ENCODE data around the gene OR7G1. TPM values are rescaled to one million over a fixed set of nuclear protein-coding genes. Genes with fewer than 3 reads are reported as not detected.
A peak's percentile ranks its signal among the peaks of the same experiment; 100 is the strongest.

OR7G1 gene
- total RNA-seq, 2 experiments from 2014 or later: not detected

GRCh38 chr19:9107375-9107774 lies 8.2 kb downstream of the OR7G1 start, which contains the start of gene OR7G2:
TSS of gene OR7G2 (minus strand) at chr19:9107475. CDS start at chr19:9103243, 4,232 bp downstream.
- no peaks in the 10 kb centered on the region for H3K36me3 Mint-ChIP-seq (ENCODE audit: low read depth)
- POLR2A ChIA-PET: interaction anchor here (1.3 kb wide), 1 partner anchor 211 kb away, joined by 3 read pairs; no protein-coding TSS in a partner anchor

DNA sequence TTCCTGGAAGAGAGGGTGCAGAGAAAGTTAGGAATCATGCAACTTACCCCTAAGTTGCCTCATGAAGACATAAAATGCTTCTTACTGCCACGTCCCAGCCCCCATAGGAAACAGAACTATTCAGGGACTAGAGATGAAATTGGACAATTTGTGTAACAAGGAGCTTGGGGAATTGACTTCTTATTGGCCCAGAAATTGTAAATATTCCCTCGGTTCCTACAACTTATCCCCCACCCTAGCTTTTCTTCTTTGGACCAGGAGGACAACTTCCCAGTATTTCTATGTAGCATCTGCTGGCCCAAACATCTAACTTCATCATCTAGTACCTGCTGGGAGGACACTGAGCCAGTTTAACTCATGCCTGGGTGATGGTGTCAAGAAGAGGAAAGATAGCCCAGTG lies 28.8 kb downstream of the OR7G1 start, which contains the start of gene OR1M1:
Gene OR1M1 (plus strand): TSS at position 301 of the 400 bp plus-strand sequence. CDS start 6,184 bp downstream, outside the sequence.
- no peak within 1 kb of the TSS for H3K4me3 Mint-ChIP-seq
- CTCF ChIA-PET: no interaction called here
- H3K36me3 Mint-ChIP-seq (ENCODE audit: low read depth): no peaks in the 10 kb centered on the region
- H3K27me3 Mint-ChIP-seq: peaks cover 7% of the 10 kb centered on the region
- DNase-seq (no peak), ATAC-seq (no peak)
- no peaks in the 10 kb centered on the region for H3K9me3 Mint-ChIP-seq
- intact Hi-C loops (cut with micrococcal nuclease): no loop called here
- no peak within 1 kb of the TSS for H3K27ac Mint-ChIP-seq
- POLR2A ChIA-PET: no interaction called here
- TF ChIP-seq, protein P1, sequence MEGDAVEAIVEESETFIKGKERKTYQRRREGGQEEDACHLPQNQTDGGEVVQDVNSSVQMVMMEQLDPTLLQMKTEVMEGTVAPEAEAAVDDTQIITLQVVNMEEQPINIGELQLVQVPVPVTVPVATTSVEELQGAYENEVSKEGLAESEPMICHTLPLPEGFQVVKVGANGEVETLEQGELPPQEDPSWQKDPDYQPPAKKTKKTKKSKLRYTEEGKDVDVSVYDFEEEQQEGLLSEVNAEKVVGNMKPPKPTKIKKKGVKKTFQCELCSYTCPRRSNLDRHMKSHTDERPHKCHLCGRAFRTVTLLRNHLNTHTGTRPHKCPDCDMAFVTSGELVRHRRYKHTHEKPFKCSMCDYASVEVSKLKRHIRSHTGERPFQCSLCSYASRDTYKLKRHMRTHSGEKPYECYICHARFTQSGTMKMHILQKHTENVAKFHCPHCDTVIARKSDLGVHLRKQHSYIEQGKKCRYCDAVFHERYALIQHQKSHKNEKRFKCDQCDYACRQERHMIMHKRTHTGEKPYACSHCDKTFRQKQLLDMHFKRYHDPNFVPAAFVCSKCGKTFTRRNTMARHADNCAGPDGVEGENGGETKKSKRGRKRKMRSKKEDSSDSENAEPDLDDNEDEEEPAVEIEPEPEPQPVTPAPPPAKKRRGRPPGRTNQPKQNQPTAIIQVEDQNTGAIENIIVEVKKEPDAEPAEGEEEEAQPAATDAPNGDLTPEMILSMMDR (IDR thresholded peaks at IDR 0.05): no peak
- no peaks in the 10 kb centered on the region for H3K4me1 Mint-ChIP-seq (ENCODE audit: low read depth)

More at GRCh38 chr19:9107375-9107774, 8.2 kb downstream of the OR7G1 start, which contains the start of gene OR7G2:
- Mint-ChIP-seq H3K27me3 (peaks cover 21% of the 10 kb centered on the region), H3K4me3 (no peak within 1 kb of the TSS), H3K4me1 (ENCODE audit: low read depth) (no peaks in the 10 kb centered on the region), H3K27ac (no peak within 1 kb of the TSS), H3K9me3 (no peaks in the 10 kb centered on the region)
- ATAC-seq (no peak), DNase-seq (no peak)
- CTCF ChIA-PET: no interaction called here
- intact Hi-C loops (cut with micrococcal nuclease): no loop called here
- TF ChIP-seq, protein P1 (IDR thresholded peaks at IDR 0.05): no peak

DNA sequence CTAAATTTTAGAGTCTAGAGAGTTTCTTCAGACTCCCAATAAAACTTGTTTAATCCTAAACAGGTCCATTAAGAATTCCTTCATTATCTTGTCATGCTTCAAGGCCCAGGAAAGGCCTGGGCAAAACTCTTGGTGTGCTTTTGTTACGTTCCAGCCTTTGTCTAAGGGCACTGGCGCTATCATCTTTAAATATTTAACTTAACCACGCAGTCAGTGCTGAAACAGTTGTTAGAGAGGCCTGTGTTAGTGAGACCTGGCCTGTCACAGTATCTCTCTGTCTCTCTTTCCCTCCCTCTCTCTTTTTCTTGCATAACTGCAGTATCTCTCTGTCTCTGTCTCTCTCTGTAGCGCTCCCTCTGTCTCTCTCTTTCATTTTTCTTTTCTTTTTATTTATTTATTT lies 36.9 kb downstream of the OR7G1 start:
- TF ChIP-seq, protein P1 (IDR thresholded peaks at IDR 0.05): no peak
- no peaks in the 10 kb centered on the region for H3K9me3 Mint-ChIP-seq
- H3K4me1 Mint-ChIP-seq (ENCODE audit: low read depth): no peaks in the 10 kb centered on the region
- no peaks in the 10 kb centered on the region for H3K27me3 Mint-ChIP-seq
- no peak overlapping the region for H3K27ac Mint-ChIP-seq
- no peak overlapping the region for H3K4me3 Mint-ChIP-seq
- no peaks in the 10 kb centered on the region for H3K36me3 Mint-ChIP-seq (ENCODE audit: low read depth)
- intact Hi-C loops (cut with micrococcal nuclease): no loop called here
- no peak for DNase-seq
- ChIA-PET CTCF (no interaction called here), POLR2A (no interaction called here)
- no peak for ATAC-seq

DNA sequence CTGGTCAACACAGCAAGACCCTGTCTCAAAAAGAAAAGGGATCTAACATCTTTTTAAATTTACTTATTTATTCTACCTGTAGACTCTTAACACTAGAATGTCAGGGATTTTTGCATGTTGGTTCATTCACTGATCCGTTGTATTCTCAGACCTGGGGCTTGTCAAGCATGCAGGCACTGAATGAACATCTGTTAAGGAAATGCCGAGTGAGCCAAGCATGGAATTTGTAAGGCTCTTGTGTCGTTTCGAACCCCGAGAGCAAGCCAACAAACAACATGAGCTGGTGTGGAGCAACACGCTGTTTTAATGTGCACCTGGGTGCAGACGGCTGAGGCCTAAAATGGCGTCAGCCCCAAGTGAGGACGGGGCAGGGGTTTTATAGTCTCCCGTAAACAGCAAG lies 38.7 kb downstream of the OR7G1 start:
- no peaks in the 10 kb centered on the region for H3K36me3 Mint-ChIP-seq (ENCODE audit: low read depth)
- no peak for ATAC-seq
- intact Hi-C loops (cut with micrococcal nuclease): no loop called here
- no peak overlapping the region for H3K27ac Mint-ChIP-seq
- CTCF ChIA-PET: no interaction called here
- TF ChIP-seq, protein P1 (IDR thresholded peaks at IDR 0.05): no peak
- POLR2A ChIA-PET: no interaction called here
- H3K9me3 Mint-ChIP-seq: no peaks in the 10 kb centered on the region
- H3K4me1 Mint-ChIP-seq (ENCODE audit: low read depth): no peaks in the 10 kb centered on the region
- DNase-seq: no peak
- no peaks in the 10 kb centered on the region for H3K27me3 Mint-ChIP-seq
- no peak overlapping the region for H3K4me3 Mint-ChIP-seq

DNA sequence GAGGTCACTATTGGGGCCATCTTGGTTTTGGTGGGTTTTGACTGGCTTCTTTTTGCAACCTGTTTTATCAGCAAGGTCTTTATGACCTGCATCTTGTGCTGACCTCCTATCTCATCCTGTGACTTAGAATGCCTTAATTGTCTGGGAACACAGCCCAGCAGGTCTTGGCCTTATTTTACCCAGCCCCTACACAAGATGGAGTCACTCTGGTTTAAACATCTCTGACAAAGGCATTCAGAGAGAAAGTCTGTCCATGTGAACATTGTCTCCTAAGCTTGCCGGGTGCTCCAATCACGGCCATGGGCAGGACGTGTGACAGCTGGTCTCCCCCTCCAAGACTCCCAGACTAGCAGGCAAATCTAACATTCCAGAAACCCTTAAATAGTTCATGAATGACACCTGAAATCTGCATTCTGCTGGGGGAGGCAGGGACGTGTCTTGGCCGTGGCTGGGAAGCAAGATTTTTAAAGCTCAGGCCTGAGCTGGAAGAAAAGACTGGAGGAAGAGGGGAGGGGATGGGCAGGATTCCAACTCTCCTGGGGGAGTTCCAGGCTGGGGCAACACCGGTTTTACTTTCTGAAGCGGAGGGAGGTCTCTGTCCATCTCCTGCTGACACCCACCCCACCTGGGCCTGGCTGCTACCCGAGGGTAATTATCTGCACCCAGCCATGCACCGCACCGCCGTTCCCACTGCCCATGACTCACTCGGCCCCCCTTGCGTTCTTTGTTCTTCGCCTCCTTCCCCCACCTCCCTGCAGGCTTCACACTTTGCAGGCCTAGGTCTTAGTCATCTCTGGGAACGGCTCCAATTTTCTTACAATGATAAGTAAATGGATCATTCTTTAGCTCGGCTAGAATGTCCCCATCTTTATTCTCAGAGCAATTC lies 40.3 kb downstream of the OR7G1 start:
- DNase-seq (peak; percentile 29), ATAC-seq (no peak)
- CTCF ChIA-PET: no interaction called here
- H3K36me3 Mint-ChIP-seq (ENCODE audit: low read depth): no peaks in the 10 kb centered on the region
- H3K4me3 Mint-ChIP-seq: no peak overlapping the region
- TF ChIP-seq, protein P1 (IDR thresholded peaks at IDR 0.05): no peak
- POLR2A ChIA-PET: no interaction called here
- intact Hi-C loops (cut with micrococcal nuclease): no loop called here
- no peak overlapping the region for H3K27ac Mint-ChIP-seq
- no peaks in the 10 kb centered on the region for H3K27me3 Mint-ChIP-seq
- no peaks in the 10 kb centered on the region for H3K9me3 Mint-ChIP-seq
- H3K4me1 Mint-ChIP-seq (ENCODE audit: low read depth): no peaks in the 10 kb centered on the region
